NCI-H526 (cell line): ENCODE data around the gene EFHC1.
A peak's percentile ranks its signal among the peaks of the same experiment; 100 is the strongest.
"Not testable (repeated sequence)": the region's sequence is repeated elsewhere in the genome, so short reads cannot be mapped to it uniquely, and the experiment has no call there.

Source experiments
- DNase-seq, 2 experiments: peaks; one replicate each; lab custom pipeline; 2025; lab: John Stamatoyannopoulos, UW

The EFHC1 gene

DNA sequence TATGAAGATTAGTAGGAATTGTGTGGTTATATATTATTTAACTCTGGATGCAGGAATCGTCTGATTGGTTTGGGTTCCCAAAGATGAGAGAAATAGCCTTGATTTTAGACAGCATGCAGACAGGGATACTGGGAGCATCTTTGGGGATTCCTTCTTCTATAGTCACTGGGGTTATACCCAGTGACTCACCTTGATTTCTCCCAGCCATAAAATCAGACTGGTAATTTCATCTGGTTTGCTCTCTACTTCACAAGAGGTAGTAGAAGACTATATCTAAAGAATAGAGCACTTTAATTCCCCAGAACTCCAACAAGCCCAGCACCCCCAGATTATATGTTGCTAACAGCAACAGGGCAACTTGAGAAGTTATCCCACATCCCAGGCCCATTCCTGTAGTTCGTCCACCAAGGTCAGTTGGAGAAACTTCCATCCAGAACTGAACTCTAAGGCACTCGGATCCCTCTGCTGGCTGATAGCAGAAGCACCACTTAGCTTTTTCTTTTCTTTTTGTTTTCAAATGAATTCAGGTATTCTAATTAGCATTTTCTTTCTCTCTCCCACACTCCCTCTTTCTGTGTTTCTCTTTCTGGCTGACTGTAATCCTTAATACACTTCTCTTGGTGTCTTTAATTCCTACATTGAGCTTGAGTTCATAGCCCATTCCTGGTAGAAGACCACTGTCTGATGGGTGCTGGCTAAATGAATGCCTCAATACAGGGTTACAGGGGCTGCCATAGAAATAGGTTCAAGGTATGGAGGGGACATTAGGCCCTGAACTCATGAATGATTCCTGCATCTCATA lies 20.4 kb upstream of the EFHC1 start:
- DNase-seq, result peak; percentile 54 to 64

DNA sequence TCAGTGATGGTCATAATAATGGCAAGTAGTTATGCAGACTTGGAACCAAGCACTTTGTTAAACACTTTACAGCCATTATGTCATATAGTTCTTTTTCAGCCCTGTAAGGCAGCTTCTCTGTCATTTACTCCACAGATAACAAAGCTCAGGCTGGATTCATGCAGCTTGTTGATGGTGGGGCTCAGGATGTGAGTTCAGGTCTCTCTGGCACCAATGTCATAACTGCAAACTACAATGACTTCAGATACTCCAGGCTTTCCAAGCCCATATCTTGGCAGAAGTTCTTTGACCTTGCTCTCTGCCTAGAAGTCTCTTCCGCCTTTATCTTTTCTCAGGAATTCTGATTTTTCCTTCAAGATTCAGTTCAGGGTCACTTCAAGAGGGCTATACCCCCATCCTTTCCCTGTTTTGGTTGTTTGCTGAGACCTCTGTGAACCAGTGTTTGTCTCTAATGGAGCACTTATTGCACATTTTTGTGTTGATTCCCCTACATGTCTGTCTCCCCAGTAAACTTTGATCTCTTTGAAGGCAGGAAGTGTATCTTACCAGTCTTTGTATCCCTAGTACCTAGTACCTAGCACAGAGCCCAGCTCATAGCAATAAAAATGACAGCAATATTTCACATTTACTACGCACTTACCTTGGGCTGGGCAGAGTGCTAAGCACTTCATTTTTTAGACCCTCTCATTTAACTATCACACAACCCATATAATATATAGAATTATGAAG lies 19.7 kb upstream of the EFHC1 start:
- DNase-seq, result no peak

DNA sequence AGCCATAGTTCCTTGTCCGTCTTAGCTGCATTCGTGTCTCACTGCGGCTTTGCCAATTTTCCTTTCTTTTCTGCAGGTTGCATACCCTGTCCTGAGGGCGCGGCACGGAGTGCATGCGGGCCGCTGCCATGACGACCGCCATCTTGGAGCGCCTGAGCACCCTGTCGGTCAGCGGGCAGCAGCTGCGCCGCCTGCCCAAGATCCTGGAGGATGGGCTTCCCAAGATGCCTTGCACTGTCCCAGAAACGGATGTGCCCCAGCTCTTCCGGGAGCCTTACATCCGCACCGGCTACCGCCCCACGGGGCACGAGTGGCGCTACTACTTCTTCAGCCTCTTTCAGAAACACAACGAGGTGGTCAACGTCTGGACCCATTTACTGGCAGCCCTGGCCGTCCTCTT lies 17.1 kb upstream of the EFHC1 start:
- DNase-seq, result no peak

DNA sequence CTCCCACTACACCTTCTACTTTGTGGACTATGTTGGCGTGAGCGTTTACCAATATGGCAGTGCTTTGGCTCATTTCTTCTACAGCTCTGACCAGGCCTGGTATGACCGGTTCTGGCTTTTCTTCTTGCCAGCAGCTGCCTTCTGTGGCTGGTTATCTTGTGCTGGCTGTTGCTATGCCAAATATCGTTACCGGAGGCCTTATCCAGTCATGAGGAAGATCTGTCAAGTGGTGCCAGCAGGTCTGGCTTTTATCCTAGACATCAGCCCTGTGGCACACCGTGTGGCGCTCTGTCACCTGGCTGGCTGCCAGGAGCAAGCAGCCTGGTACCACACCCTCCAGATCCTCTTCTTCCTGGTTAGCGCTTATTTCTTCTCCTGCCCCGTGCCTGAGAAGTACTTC lies 16.5 kb upstream of the EFHC1 start:
- peak; percentile 11 to 12 for DNase-seq

DNA sequence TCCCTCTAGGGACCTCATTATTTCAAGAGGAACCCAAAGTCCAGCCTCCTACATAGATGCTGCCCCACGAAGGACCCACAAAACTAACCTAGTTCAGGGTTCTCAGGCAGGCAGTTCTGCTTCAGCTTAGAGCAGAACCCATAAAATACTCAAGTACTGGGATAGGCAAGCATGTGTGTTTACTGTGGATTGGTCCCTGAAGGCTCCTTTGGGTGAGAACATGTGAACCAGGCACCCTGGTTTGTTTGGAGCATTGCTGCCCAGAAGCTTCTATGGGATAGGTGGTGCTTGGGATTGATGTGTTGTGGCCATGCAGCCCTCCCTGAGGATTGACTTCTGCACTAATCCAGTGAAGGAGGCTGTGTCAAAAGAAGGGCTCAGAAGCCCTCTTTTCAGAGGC lies 14.9 kb upstream of the EFHC1 start:
- no peak for DNase-seq

DNA sequence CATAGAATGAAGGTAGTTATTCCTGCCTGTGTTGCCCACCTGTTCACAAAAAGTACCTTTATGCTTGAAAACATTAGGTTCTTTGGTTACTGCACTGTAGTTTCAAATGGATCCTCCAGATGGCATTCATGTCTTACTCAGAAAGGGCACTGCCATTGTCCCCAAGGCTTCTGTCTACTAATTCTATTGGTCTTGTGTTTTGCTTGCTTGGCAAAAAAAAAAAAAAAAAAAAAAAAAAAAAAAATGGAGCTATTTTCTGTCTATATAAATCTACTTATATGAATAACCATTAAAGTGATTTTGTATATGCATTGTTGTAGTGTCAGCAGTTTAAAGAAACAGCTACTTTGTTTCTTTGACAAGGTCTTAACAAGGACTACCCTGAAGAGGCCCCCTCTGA lies 12.7 kb upstream of the EFHC1 start:
- DNase-seq, result peak; percentile 28 to 61

DNA sequence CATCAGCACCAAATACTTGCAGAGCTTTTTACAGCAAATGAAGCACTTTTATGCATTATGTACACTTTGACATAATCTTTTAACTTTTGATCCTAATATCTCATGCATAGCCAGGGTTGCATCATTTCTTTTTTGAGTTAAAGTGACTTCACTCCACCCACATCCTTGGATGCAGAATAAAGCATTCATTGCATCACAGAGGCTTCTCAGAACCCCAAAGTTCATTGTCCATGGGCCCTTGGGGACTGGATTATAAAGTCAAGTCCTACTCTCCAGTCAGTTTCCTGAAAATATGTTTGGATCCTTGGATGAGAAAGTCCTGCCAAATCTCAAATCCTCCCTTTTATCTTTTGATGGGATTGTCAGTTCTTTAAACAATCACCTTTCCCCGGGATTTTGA lies 10.6 kb upstream of the EFHC1 start:
- DNase-seq, result no peak

DNA sequence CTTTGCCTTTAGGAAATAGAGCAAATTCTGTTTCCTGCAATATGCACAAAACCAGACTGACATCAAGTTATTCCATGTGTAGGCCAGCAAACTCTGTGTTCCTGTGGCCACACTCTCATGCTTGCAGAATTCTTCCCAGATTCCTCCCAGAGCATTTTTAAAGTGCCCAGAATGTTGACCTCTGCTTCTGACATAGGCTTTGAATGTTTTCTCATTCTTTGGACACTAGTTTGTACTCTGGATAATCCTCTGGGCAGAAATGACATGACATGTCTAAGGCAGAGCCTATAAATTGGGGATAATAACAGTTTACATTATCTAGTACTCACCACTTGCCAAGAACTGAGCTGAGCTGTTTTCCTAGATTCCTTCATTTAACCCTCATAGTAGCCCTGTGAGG lies 9.2 kb upstream of the EFHC1 start:
- no peak for DNase-seq

DNA sequence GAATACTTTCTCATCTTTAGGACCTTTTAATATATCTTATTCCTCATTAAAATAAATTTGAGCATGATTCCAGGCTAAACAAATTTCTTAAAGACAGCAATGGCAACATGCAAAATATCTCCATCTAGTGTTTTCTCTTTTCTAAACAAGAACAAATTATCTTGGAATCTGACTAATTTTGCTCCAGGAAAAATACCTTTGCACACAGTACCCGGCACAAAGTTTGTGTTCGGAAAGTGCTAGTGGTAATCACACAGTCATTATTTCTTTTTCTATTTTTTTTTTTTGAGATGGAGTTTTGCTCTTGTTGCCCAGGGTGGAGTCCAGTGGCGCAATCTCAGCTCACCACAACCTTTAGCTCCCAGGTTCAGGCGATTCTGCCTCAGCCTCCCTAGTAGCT lies 8.2 kb upstream of the EFHC1 start:
- no peak for DNase-seq

DNA sequence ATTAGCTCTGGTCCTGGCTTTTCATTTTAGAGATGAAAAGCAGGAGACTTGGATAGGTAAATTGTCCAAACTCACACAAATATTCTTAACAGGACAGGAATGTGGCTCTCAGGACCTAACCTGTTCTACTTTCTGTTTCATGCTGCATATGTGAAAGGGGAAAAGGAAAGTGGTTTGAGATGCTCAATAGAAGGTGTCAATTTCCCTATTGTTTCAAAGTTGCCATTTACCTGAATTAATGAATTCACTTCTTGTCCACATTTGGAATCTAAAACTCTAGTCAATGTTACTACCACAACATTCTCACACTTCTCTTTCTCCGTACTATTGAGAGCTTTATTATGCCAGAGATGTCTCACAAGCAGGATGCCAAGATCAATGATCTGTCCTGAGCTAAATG lies 4.8 kb upstream of the EFHC1 start:
- no peak for DNase-seq

DNA sequence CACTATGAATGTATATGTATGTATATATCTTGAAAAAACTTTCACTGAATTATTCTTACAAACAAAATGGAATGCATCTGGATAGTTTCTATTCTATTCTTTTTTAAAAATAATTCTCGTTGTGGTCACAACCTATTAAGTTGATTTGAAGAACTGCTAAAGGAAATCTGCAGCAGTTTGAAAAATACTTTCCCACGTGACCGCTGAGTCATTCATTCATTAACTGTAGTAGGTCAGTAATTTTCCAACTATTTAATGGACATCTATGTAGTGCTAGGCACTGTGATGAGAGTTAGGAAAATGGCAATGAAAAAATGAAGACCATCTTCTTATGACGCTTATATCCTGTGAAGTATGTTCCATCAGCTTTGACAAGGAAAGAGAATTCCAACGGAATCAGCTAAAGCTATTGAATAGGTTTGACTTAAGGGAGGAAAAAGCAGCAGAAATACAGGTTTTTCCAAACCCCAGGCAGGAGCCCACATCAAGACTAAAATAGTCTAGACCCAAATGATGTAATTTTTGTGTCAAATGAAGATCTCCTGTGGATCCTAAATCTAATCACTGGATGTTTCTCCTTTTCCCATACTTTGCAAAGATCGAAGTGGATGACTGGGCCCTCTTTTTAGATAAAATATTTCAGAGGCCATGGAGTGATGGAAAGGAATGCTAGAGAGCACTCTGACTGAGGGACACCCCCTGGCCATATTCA lies 4.1 kb upstream of the EFHC1 start:
- no peak for DNase-seq

DNA sequence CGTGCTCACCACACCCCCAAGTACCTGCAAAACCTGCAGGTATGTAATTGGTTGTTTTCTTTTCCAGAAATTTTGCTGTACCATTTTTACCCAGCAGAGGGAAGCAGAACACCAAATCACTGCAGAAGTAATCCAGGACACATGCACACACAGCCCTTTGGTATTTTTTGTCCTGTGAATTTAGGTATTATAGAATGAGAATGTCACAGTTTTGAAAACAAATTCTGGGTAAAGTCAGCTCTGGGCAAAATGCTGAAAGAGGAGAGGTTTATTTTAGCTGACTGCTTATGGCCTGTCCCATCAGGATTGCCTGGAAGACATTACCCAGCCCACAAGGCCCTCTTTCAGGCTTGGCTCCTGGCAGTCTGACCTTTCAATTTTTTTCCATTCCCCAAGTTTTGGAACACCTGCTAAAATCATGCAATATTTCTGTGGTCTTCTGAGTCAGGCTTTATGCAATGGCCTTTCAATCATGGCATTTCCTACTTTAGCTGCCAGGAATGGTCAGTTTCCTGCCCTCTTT lies 3.5 kb upstream of the EFHC1 start:
- peak; percentile 42 to 76 for DNase-seq

DNA sequence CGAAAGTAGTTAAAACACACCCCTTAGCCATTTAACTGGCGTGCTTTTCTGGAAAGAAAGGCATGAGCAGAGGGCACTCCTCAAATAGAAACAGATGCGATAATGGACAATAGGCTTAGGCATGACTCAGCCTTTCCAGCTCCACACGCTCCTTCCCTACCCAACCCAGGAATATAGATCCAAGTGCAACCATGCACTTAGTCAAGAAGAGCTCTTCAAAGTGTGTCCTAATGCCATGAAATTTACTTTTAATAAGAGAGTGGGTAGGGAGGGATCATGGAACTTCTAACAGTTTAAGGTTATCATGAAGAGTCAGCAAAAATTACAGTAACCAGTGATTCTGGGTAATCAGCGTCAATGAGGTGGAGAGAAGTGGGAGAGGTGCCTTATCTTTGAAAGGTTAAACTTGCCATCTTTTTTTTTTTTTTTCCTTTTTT lies 2.4 kb upstream of the EFHC1 start:
- DNase-seq, result no peak

DNA sequence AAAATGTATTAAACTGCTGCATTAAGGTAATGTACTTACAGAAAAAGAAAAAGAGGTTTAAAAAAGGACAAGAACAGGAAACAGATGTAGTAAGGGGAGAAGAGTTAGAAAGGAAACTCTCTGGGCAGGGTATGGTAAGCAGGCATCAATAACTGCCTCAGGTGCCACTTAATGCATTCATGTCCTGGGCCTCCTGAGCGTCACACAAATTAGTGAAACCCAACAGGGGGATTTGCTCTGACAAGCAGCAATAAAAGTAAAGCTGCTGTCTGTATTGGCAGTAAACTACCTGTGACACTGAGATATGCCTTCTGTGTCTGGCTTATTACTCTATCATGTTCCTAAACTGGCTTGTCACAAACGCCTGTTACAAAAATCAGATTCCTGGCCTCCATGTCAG lies 1.5 kb upstream of the EFHC1 start:
- no peak for DNase-seq

DNA sequence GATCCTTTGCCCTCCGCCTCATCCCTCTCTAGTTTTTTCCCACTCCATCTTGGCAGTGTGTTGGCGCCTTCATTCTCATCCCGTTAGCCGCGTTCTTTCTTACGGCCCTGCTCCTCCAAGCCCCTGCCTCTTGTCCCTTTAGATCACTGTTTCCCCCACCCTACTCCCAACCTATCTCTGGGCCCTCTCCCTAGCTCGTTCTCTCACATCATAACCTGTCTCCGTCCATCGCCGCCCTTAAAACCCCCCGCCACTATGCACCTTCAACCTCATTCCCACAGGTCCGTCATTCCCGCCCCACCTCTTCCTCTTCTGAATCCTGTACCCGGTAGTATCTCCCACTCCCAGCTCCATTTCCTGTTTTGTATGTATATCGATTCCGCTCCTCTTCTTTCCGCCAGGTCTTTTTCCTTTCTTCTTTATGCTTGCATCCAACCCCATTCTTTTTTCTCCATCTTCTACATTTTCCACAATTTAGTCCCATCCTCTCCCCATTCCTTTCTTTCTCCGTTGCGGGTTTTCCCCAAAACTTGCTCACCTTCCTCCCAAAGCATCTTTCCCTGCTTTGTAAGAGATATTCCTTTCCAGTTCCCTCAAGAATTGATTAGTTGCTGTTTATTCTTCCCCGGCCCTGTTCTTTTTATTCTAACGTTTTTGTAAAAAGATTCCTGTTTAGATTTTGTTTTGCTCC lies 671 bp downstream of the EFHC1 start:
- DNase-seq, result peak; percentile 52 to 66

DNA sequence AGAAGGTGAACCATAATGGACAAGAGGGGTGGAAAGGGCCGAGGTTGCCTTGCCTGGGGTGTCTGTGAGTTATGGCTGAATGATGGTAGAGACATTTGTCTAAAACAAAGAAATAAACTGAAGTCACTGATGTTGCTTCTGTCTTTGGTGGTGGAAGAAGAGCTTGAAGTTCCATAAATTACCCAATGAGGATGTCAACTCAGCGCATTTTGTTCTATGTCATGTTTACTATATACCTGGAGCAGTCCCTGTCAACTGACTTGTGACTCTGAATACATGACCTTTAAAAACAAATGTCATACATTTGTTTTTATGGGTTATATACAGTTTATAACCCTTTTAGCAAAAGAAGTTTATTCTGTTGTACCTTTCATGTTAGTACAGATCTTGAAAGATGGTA lies 2.0 kb downstream of the EFHC1 start:
- DNase-seq, result no peak

DNA sequence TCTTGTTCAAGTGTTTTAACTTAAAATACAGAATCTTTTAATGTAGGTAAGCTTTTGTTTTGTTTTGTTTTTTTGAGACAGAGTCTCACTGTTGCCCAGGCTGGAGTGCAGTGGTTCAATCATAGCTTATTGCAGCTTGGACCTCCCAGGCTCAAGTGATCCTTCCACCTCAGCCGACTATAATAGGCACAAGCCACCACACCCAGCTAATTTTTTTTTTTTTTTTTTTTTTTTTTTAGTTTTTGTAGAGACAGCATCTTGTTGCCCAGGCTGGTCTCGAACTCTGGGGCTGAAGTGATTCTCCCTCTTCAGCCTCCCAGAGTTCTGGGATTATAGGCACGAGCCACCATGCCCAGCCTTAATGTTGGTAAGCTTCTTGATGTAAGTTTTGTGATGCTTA lies 3.3 kb downstream of the EFHC1 start:
- DNase-seq, result no peak

DNA sequence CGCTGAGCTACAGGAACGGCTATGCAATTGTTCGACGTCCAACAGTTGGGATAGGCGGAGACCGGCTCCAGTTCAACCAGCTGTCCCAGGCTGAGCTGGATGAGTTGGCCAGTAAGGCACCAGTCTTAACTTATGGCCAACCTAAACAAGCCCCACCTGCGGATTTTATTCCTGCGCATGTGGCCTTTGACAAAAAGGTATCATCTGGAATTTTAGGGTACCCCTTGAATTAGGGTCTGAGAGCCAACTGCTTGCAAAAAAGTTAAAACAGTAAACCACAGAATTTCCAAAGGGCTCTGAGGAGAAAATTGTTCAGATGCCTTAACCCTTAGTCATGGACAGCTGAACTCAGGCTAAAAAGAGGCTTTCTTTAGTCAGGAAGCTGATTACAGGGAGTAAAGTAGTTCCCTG lies 3.8 kb downstream of the EFHC1 start:
- DNase-seq, result no peak

DNA sequence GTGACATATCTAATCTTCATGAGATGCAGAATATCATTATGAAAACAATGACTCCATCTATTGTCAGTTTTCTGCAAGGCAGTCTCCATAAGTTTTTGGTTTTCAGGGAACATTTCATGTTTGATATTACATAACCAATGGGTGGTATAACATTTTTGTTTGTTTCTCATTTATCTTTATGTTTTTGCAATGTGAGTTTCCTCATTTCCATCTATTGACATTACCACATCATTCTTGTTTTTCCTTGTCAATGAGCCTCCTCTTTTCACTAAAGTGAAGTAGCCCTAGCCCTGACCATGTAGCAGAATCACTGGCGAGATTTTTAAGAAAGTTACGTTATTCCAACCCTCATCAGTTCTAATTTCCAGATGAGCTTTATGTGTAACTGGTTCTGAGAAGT lies 4.4 kb downstream of the EFHC1 start:
- DNase-seq, result no peak

DNA sequence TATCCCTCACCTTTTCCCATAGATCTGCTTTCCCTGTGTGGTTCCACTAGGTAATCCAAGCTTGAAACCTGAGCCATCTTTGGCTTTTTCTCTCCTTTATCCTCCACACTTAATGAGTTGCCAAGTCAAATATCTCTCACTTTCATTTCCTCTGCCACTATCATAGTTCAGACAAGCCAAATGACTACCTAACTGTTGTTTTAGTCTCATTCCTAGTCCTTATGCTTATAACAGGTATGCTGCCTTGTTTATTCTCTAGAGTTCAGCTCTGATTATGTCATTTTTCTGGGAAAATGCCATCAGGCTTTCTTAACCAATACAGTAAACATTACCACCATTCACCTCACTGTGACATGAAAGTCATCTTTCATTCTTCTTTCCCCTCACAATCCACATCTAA lies 6.5 kb downstream of the EFHC1 start:
- no peak for DNase-seq

DNA sequence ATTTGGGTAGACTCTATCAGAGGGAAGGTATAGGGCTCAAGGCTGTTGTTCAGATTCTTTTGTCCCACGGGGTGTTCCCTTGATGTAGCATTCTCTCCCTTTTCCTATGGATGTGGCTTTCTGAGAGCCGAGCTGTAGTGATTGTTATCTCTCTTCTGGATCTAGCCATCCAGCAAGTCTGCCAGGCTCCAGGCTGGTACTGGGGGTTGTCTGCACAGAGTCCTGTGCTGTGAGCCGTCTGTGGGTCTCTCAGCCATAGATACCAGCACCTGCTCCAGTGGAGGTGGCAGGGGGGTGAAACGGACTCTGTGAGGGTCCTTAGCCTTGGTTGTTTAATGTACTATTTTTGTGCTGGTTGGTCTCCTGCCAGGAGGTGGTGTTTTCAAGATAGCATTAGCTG lies 13.2 kb downstream of the EFHC1 start:
- DNase-seq, result not testable (repeated sequence)

DNA sequence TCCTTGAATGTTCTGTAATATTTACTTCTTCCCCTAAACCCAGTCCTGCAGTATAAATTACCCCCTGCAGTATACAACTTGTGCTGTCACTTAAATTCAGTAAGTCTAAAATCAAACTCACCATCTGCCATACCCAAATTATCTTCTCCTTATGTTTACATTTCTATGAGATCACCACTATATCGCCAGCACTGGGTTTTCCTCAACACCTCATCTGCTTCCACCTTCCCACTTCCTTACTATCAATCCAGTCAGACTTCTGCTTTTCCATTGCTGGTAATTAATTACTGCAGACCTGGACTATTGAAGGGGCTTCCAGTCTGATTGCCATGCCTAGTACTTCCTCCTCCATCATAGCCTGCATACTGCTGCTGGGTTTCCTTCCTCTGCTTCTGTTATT lies 15.2 kb downstream of the EFHC1 start:
- DNase-seq, result no peak
